ENCODE measurements around the gene MS4A6E.

The MS4A6E gene

GRCh38 chr11:60375316-60375715 lies 48.3 kb downstream of the MS4A6E start:
- Histone ChIP-seq H3K36me3 (no peaks in the 10 kb centered on the region), H3K4me3 (ENCODE audit: low read depth in 1 of 2, low read length in 1 of 2) (no peak overlapping the region), H3K27ac (no peak overlapping the region), H3K27me3 (no peaks in the 10 kb centered on the region), H3K9me3 (no peaks in the 10 kb centered on the region), H3K4me1 (ENCODE audit: control insufficient read depth in 1 of 2, insufficient read depth in 1 of 2, low read depth in 1 of 2, low read length in 1 of 2) (peaks cover 24 to 25% of the 10 kb centered on the region in 2 experiments)
- TF ChIP-seq, protein P1, sequence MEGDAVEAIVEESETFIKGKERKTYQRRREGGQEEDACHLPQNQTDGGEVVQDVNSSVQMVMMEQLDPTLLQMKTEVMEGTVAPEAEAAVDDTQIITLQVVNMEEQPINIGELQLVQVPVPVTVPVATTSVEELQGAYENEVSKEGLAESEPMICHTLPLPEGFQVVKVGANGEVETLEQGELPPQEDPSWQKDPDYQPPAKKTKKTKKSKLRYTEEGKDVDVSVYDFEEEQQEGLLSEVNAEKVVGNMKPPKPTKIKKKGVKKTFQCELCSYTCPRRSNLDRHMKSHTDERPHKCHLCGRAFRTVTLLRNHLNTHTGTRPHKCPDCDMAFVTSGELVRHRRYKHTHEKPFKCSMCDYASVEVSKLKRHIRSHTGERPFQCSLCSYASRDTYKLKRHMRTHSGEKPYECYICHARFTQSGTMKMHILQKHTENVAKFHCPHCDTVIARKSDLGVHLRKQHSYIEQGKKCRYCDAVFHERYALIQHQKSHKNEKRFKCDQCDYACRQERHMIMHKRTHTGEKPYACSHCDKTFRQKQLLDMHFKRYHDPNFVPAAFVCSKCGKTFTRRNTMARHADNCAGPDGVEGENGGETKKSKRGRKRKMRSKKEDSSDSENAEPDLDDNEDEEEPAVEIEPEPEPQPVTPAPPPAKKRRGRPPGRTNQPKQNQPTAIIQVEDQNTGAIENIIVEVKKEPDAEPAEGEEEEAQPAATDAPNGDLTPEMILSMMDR (IDR thresholded peaks at IDR 0.05), result no peak

- Histone ChIP-seq H3K27me3 (no peaks in the 10 kb centered on the region), H3K27ac (no peak overlapping the region), H3K36me3 (no peaks in the 10 kb centered on the region), H3K9me3 (no peaks in the 10 kb centered on the region), H3K4me1 (ENCODE audit: control insufficient read depth in 1 of 2, insufficient read depth in 1 of 2, low read depth in 1 of 2, low read length in 1 of 2) (peaks cover 23 to 25% of the 10 kb centered on the region in 2 experiments), H3K4me3 (ENCODE audit: low read depth in 1 of 2, low read length in 1 of 2) (no peak overlapping the region)
- TF ChIP-seq, protein P1 (IDR thresholded peaks at IDR 0.05), result no peak
Observed at GRCh38 chr11:60376601-60377000, 49.5 kb downstream of the MS4A6E start.

- no peaks in the 10 kb centered on the region for H3K9me3 ChIP-seq
- H3K27ac ChIP-seq, result peak overlapping the region; percentile 71
- TF ChIP-seq, protein P1 (IDR thresholded peaks at IDR 0.05), result no peak
Observed at GRCh38 chr11:60377401-60378136, 50.5 kb downstream of the MS4A6E start.

GRCh38 chr11:60378354-60378753 lies 51.3 kb downstream of the MS4A6E start, which contains the start of gene MS4A7:
TSS of gene MS4A7 (plus strand) at chr11:60378532. CDS start at chr11:60383142, 4,610 bp downstream.
- TF ChIP-seq, protein P1 (IDR thresholded peaks at IDR 0.05), result no peak
- H3K27ac ChIP-seq, result peak within 1 kb of the TSS; percentile 71
- peaks cover 20 to 25% of the 10 kb centered on the region in 2 experiments for H3K4me1 ChIP-seq (ENCODE audit: control insufficient read depth in 1 of 2, insufficient read depth in 1 of 2, low read depth in 1 of 2, low read length in 1 of 2)
- H3K27me3 ChIP-seq, result no peaks in the 10 kb centered on the region
- H3K9me3 ChIP-seq, result no peaks in the 10 kb centered on the region
- peak within 1 kb of the TSS; percentile 11 to 16 for H3K4me3 ChIP-seq (ENCODE audit: low read depth in 1 of 2, low read length in 1 of 2)
- no peaks in the 10 kb centered on the region for H3K36me3 ChIP-seq

More at GRCh38 chr11:60377401-60378136, 50.5 kb downstream of the MS4A6E start:
- H3K27me3 ChIP-seq, result no peaks in the 10 kb centered on the region
- H3K36me3 ChIP-seq, result no peaks in the 10 kb centered on the region
- no peak overlapping the region for H3K4me3 ChIP-seq (ENCODE audit: low read depth in 1 of 2, low read length in 1 of 2)
- H3K4me1 ChIP-seq (ENCODE audit: control insufficient read depth in 1 of 2, insufficient read depth in 1 of 2, low read depth in 1 of 2, low read length in 1 of 2), result peaks cover 20 to 25% of the 10 kb centered on the region in 2 experiments

DNA sequence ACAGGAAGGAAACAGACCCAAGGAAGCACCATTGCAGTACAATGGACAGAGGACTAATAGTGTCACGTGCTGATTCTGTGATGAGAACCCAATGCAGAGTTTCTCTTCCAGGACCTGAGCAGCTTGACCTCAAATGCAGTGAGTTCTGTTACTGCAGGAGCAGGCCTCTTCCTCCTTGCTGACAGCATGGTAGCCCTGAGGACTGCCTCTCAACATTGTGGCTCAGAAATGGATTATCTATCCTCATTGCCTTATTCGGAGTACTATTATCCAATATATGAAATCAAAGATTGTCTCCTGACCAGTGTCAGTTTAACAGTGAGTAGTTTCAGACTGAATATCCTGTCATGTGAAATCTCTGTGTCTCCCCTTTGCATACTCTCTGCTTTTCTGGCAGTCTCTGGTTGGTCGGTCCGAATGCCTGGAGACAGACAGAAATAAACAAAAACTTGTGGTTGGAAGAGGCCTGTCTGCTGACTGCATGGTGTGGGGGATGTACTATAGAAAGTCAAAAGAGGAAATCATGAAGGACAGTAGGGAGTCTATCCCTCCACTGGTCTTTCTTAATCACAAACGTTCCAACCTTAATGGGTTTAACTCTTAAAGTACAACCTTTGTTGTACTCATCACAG lies 62.3 kb downstream of the MS4A6E start:
- Histone ChIP-seq H3K9me3 (no peaks in the 10 kb centered on the region), H3K27ac (no peak overlapping the region), H3K4me3 (ENCODE audit: low read depth in 1 of 2, low read length in 1 of 2) (no peak overlapping the region), H3K4me1 (ENCODE audit: control insufficient read depth in 1 of 2, insufficient read depth in 1 of 2, low read depth in 1 of 2, low read length in 1 of 2) (peaks cover 14 to 25% of the 10 kb centered on the region in 2 experiments), H3K36me3 (no peaks in the 10 kb centered on the region), H3K27me3 (no peaks in the 10 kb centered on the region)
- TF ChIP-seq, protein P1 (IDR thresholded peaks at IDR 0.05), result no peak

Measured in neutrophil (primary cell).